ENCODE measurements around the gene KIR2DL4.

Gene KIR2DL4

DNA sequence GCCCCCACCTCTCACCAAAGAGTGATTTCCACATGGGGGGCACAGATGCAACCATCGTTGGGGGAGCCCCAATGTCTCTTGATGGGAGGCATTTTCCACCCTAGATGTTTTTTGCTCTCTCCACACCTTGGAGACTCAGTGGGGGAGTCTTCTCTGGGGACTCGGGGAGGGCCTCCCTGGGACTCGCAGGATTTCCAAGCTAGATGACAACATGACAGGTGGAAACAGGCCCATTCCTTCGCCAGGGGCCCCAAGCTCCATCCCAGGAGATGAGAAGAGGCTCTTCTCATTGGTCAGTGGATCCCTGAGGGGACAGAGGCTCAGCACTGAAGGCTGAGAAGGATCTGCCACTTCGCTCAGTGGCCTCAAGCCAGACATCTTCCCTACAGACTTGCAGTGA is 12.7 kb upstream of the KIR2DL4 start:
- H3K9me3 ChIP-seq (ENCODE audit: insufficient read depth, low read length), result no peaks in the 10 kb centered on the region
- no peak overlapping the region for H2AFZ ChIP-seq (ENCODE audit: low read depth, low read length)
- H3K4me2 ChIP-seq (ENCODE audit: low read length), result no peak overlapping the region
- no peaks in the 10 kb centered on the region for H4K20me1 ChIP-seq (ENCODE audit: insufficient read depth, low read length)
- H3K27me3 ChIP-seq (ENCODE audit: low read depth, low read length), result peaks cover 34% of the 10 kb centered on the region
- H3K4me1 ChIP-seq (ENCODE audit: low read length), result peaks cover 10% of the 10 kb centered on the region; the same call in 1 of the 2 replicates
- no peaks in the 10 kb centered on the region for H3K36me3 ChIP-seq (replicated peaks; ENCODE audit: low read depth, low read length)
- TF ChIP-seq, protein P1, sequence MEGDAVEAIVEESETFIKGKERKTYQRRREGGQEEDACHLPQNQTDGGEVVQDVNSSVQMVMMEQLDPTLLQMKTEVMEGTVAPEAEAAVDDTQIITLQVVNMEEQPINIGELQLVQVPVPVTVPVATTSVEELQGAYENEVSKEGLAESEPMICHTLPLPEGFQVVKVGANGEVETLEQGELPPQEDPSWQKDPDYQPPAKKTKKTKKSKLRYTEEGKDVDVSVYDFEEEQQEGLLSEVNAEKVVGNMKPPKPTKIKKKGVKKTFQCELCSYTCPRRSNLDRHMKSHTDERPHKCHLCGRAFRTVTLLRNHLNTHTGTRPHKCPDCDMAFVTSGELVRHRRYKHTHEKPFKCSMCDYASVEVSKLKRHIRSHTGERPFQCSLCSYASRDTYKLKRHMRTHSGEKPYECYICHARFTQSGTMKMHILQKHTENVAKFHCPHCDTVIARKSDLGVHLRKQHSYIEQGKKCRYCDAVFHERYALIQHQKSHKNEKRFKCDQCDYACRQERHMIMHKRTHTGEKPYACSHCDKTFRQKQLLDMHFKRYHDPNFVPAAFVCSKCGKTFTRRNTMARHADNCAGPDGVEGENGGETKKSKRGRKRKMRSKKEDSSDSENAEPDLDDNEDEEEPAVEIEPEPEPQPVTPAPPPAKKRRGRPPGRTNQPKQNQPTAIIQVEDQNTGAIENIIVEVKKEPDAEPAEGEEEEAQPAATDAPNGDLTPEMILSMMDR (IDR thresholded peaks at IDR 0.05; ENCODE audit: low read depth, low read length), result no peak
- H3K4me3 ChIP-seq (ENCODE audit: low read length), result no peak overlapping the region
- H3K9ac ChIP-seq (ENCODE audit: low read length), result no peak overlapping the region
- H3K79me2 ChIP-seq (ENCODE audit: low read length), result no peaks in the 10 kb centered on the region
- no peak overlapping the region for H3K27ac ChIP-seq (ENCODE audit: low read length)

DNA sequence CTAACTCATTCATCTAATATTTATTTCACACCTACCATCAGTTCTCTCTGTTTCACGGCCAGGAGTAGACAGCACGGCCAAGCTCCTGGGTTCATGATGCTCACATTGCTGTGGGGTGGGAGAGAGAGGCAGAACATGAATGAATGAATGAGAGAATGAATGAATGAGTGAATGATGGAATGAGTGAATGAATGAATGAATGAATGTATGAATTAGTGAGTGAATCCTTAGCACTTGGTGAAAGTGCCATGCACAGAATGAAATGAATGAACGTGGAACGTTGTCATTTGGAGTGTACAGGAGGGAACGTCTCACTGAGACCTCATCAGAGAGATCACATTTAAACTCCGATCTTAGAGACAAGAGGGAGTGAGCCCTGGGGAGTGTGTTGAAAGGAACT is 11.9 kb upstream of the KIR2DL4 start:
- no peaks in the 10 kb centered on the region for H3K9me3 ChIP-seq (ENCODE audit: insufficient read depth, low read length)
- no peaks in the 10 kb centered on the region for H3K79me2 ChIP-seq (ENCODE audit: low read length)
- H3K27ac ChIP-seq (ENCODE audit: low read length), result no peak overlapping the region
- H4K20me1 ChIP-seq (ENCODE audit: insufficient read depth, low read length), result no peaks in the 10 kb centered on the region
- peaks cover 10% of the 10 kb centered on the region; the same call in 1 of the 2 replicates for H3K4me1 ChIP-seq (ENCODE audit: low read length)
- H3K4me2 ChIP-seq (ENCODE audit: low read length), result no peak overlapping the region
- H3K36me3 ChIP-seq (replicated peaks; ENCODE audit: low read depth, low read length), result no peaks in the 10 kb centered on the region
- TF ChIP-seq, protein P1 (IDR thresholded peaks at IDR 0.05; ENCODE audit: low read depth, low read length), result no peak
- no peak for TF ChIP-seq EZH2phosphoT487 (IDR thresholded peaks at IDR 0.05; ENCODE audit: low read depth)
- H3K4me3 ChIP-seq (ENCODE audit: low read length), result no peak overlapping the region
- no peak overlapping the region for H2AFZ ChIP-seq (ENCODE audit: low read depth, low read length)
- peaks cover 35% of the 10 kb centered on the region for H3K27me3 ChIP-seq (ENCODE audit: low read depth, low read length)
- no peak overlapping the region for H3K9ac ChIP-seq (ENCODE audit: low read length)

DNA sequence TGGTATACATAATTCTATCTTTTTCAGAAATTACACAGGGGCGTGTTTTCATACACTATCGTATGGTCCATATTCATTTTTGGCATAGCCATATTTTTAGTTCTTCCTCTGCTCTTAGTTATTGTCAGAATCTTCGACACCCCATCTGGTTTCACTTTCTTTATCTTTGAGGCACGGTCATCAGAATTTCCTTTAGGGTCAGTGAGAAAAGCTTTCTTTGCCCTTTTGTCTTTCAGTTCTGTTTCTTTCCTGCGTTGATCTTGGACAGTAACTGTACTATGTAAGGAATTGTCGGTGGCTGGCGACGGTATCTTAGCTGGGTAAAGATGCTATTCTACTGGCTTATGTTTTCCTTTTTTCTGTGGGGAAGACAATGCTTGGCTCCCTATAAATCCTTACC is 10.6 kb upstream of the KIR2DL4 start:
- peaks cover 10% of the 10 kb centered on the region; the same call in 1 of the 2 replicates for H3K4me1 ChIP-seq (ENCODE audit: low read length)
- no peak overlapping the region for H3K27ac ChIP-seq (ENCODE audit: low read length)
- H4K20me1 ChIP-seq (ENCODE audit: insufficient read depth, low read length), result no peaks in the 10 kb centered on the region
- H3K36me3 ChIP-seq (replicated peaks; ENCODE audit: low read depth, low read length), result no peaks in the 10 kb centered on the region
- peaks cover 41% of the 10 kb centered on the region for H3K27me3 ChIP-seq (ENCODE audit: low read depth, low read length)
- H3K9me3 ChIP-seq (ENCODE audit: insufficient read depth, low read length), result no peaks in the 10 kb centered on the region
- TF ChIP-seq, protein P1 (IDR thresholded peaks at IDR 0.05; ENCODE audit: low read depth, low read length), result no peak
- TF ChIP-seq EZH2phosphoT487 (IDR thresholded peaks at IDR 0.05; ENCODE audit: low read depth), result no peak
- peak overlapping the region; percentile 75 for H3K4me3 ChIP-seq (ENCODE audit: low read length)
- H3K79me2 ChIP-seq (ENCODE audit: low read length), result no peaks in the 10 kb centered on the region
- H3K4me2 ChIP-seq (ENCODE audit: low read length), result peak overlapping the region; percentile 79
- H2AFZ ChIP-seq (ENCODE audit: low read depth, low read length), result peak overlapping the region; percentile 87
- peak overlapping the region; percentile 9; the same call in 1 of the 2 replicates for H3K9ac ChIP-seq (ENCODE audit: low read length)

DNA sequence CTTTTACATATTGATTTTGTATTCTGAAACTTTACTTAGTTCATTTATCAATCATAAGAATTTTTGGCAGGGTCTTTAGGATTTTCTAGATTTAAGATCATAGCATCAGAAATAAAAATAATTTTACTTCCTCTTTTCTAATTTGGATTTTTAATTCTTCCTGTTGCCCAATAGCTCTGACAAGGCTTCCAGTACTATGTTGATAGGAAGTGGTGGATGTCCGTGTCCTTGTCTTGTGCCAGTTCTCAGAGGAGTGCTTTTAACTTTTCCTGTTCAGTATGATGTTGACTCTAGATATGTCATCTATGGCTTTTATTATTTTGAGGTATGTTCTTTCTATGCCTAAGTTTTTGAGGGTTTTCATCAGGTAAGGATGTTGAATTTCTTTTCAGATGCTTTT is 7.7 kb upstream of the KIR2DL4 start:
- Histone ChIP-seq H3K4me1 (ENCODE audit: low read length) (peaks cover 10% of the 10 kb centered on the region; the same call in 1 of the 2 replicates), H3K79me2 (ENCODE audit: low read length) (no peaks in the 10 kb centered on the region), H4K20me1 (ENCODE audit: insufficient read depth, low read length) (no peaks in the 10 kb centered on the region), H2AFZ (ENCODE audit: low read depth, low read length) (no peak overlapping the region), H3K9ac (ENCODE audit: low read length) (no peak overlapping the region), H3K36me3 (replicated peaks; ENCODE audit: low read depth, low read length) (no peaks in the 10 kb centered on the region), H3K27me3 (ENCODE audit: low read depth, low read length) (peaks cover 61% of the 10 kb centered on the region), H3K4me2 (ENCODE audit: low read length) (no peak overlapping the region), H3K4me3 (ENCODE audit: low read length) (no peak overlapping the region), H3K9me3 (ENCODE audit: insufficient read depth, low read length) (no peaks in the 10 kb centered on the region), H3K27ac (ENCODE audit: low read length) (no peak overlapping the region)
- no peak for TF ChIP-seq EZH2phosphoT487 (IDR thresholded peaks at IDR 0.05; ENCODE audit: low read depth)
- TF ChIP-seq, protein P1 (IDR thresholded peaks at IDR 0.05; ENCODE audit: low read depth, low read length), result no peak

All from OCI-LY3 (cell line).